DOHH2 (cell line): Measurements from ENCODE around the gene UBE4B.

ENCODE experiments used
- EZH2phosphoT487 ChIP-seq: fragments of 200-600 bp; sonication (generic); IDR thresholded peaks from 2 replicates; pipeline ENCODE4 v1.6.1; 2017; ENCODE audit warnings: borderline replicate concordance, mild to moderate bottlenecking, antibody characterized with exemption, low read length, moderate library complexity, mixed read lengths
- TF ChIP-seq, protein P1 (sequence below): fragments of 200-600 bp; sonication (generic); IDR thresholded peaks from one replicate; pipeline ENCODE4 v1.5.1; 2014; ENCODE audit warnings: antibody characterized with exemption, mild to moderate bottlenecking, low read depth, low read length; ENCODE audit not compliant: poor library complexity, severe bottlenecking

DNA sequence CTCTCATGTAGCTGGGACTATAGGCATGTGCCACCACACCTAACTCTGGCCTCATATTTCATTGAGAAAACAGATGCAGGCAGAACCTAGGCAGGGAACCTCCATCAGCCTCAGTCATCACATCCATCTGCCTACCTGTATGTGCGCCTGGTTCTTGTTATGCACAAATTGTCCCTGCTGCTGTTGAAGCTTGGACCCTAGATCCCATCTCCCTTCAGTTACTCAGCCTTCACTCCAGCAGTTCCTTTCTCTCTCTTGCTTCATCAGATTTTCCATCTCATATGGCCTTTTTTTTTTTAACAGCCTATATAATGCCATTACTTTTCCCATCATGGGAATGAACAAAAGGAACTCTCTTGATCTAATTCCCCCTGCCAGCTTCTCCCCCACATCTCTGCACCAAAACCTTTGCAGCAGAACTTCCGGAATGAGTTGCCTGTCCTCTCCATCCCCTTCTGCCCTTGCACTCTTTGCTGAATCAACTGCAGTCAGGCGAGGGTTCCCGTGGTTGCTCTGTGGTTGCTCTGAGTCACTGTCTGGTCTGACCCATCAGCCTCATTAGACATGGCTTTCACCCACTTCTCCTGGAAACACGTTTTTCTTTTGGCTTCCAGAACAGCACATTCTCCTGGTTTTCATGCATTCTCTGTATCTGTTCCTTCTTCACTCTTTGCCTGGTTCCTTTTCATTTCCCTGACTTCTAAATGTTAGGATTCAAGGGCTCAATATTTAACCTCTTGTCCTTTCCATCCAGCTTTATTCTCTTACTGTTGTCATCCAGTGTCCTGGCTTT lies 41.5 kb downstream of the UBE4B start:
- TF ChIP-seq, protein P1, sequence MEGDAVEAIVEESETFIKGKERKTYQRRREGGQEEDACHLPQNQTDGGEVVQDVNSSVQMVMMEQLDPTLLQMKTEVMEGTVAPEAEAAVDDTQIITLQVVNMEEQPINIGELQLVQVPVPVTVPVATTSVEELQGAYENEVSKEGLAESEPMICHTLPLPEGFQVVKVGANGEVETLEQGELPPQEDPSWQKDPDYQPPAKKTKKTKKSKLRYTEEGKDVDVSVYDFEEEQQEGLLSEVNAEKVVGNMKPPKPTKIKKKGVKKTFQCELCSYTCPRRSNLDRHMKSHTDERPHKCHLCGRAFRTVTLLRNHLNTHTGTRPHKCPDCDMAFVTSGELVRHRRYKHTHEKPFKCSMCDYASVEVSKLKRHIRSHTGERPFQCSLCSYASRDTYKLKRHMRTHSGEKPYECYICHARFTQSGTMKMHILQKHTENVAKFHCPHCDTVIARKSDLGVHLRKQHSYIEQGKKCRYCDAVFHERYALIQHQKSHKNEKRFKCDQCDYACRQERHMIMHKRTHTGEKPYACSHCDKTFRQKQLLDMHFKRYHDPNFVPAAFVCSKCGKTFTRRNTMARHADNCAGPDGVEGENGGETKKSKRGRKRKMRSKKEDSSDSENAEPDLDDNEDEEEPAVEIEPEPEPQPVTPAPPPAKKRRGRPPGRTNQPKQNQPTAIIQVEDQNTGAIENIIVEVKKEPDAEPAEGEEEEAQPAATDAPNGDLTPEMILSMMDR = no peak
- no peak for TF ChIP-seq EZH2phosphoT487
